Cardiac muscle cell (in vitro differentiated cells and primary cell): ENCODE results near the gene FAM222A. TPM values are rescaled to one million over a fixed set of nuclear protein-coding genes. Genes with fewer than 3 reads are reported as not detected.

Source experiments
- DNase-seq, 2 donors: peaks; one replicate each; pipeline versions ENCODE4 v3.0.0 to v3.0.0-alpha.2; 2010 to 2017; ENCODE audit warnings: low read depth in 1 of 2, low spot score in 1 of 2
- H3K27ac ChIP-seq: fragments of 200-600 bp; sonication (generic); 2 replicates; pipeline ENCODE4 v1.5.1; 2016
- H3K27me3 ChIP-seq: fragments of 200-600 bp; sonication (generic); 2 replicates; pipeline ENCODE4 v1.6.0; 2016; ENCODE audit warnings: control low read depth
- H3K36me3 ChIP-seq: fragments of 200-600 bp; sonication (generic); 2 replicates; pipeline ENCODE4 v1.5.1; 2016; ENCODE audit warnings: control low read depth
- H3K4me1 ChIP-seq: fragments of 200-600 bp; sonication (generic); 2 replicates; pipeline ENCODE4 v1.8.1; 2017; ENCODE audit warnings: low read depth, mild to moderate bottlenecking, mixed run types
- H3K4me3 ChIP-seq: fragments of 200-600 bp; sonication (generic); 2 replicates; pipeline ENCODE4 v1.5.1; 2016; ENCODE audit warnings: mild to moderate bottlenecking
- H3K9me3 ChIP-seq: fragments of 200-600 bp; sonication (generic); 2 replicates; pipeline ENCODE4 v1.5.1; 2017; ENCODE audit warnings: low read depth, mild to moderate bottlenecking, control low read depth
- polyA plus RNA-seq: library from polyadenylated mRNA; unstranded; fragments of >200 nt; fragmentation: Nextera tagmentation; extraction: Ambion mirVana; gene quantifications from 2 replicates; pipeline ENCODE4 v1.2.1, GENCODE V29; 2016
- total RNA-seq: library from RNA; depleted of rRNA; stranded (reverse); fragments of >200 nt; gene quantifications from 2 replicates; pipeline ENCODE4 v1.2.3, GENCODE V29; 2016
- TF ChIP-seq, protein P1 (sequence below): IDR thresholded peaks from 2 replicates; pipeline ENCODE4 v1.5.1; 2012; ENCODE audit warnings: low read depth, mild to moderate bottlenecking, low read length

The FAM222A gene
- total and polyA plus RNA-seq, 2 experiments from 2014 or later, result 25.4 to 42.9 TPM

DNA sequence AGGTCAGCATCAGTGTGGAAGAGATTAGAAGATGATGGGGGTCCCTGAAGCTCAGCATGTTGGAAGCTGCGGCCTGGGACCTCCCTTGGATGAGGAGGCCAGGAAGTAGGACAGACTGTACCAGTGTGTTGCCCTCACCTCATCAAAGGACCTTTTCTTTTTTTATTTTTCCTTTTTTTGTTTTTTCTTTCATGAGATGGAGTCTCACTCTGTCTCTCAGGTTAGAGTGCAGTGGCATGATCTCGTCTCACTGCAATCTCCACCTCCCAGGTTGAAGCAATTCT lies 16.4 kb upstream of the FAM222A start:
- no peak for DNase-seq
- Histone ChIP-seq H3K9me3 (no peaks in the 10 kb centered on the region), H3K36me3 (no peaks in the 10 kb centered on the region), H3K27ac (no peak overlapping the region), H3K4me1 (peaks cover 13% of the 10 kb centered on the region), H3K27me3 (no peaks in the 10 kb centered on the region), H3K4me3 (no peak overlapping the region)
- TF ChIP-seq, protein P1, sequence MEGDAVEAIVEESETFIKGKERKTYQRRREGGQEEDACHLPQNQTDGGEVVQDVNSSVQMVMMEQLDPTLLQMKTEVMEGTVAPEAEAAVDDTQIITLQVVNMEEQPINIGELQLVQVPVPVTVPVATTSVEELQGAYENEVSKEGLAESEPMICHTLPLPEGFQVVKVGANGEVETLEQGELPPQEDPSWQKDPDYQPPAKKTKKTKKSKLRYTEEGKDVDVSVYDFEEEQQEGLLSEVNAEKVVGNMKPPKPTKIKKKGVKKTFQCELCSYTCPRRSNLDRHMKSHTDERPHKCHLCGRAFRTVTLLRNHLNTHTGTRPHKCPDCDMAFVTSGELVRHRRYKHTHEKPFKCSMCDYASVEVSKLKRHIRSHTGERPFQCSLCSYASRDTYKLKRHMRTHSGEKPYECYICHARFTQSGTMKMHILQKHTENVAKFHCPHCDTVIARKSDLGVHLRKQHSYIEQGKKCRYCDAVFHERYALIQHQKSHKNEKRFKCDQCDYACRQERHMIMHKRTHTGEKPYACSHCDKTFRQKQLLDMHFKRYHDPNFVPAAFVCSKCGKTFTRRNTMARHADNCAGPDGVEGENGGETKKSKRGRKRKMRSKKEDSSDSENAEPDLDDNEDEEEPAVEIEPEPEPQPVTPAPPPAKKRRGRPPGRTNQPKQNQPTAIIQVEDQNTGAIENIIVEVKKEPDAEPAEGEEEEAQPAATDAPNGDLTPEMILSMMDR, result no peak

- H3K27ac ChIP-seq, result no peak overlapping the region
- DNase-seq, result no peak
- H3K36me3 ChIP-seq, result no peaks in the 10 kb centered on the region
- peaks cover 13% of the 10 kb centered on the region for H3K4me1 ChIP-seq
- no peaks in the 10 kb centered on the region for H3K9me3 ChIP-seq
- H3K27me3 ChIP-seq, result no peaks in the 10 kb centered on the region
- TF ChIP-seq, protein P1, result no peak
- H3K4me3 ChIP-seq, result no peak overlapping the region
These were observed 15.7 kb upstream of the FAM222A start for GRCh38 chr12:109697877-109698468.

GRCh38 chr12:109698820-109699219 lies 14.8 kb upstream of the FAM222A start:
- H3K27me3 ChIP-seq, result no peaks in the 10 kb centered on the region
- no peak overlapping the region for H3K27ac ChIP-seq
- peaks cover 13% of the 10 kb centered on the region for H3K4me1 ChIP-seq
- DNase-seq, result no peak
- no peaks in the 10 kb centered on the region for H3K36me3 ChIP-seq
- TF ChIP-seq, protein P1, result no peak
- no peaks in the 10 kb centered on the region for H3K9me3 ChIP-seq
- no peak overlapping the region for H3K4me3 ChIP-seq

GRCh38 chr12:109701064-109701463 lies 12.6 kb upstream of the FAM222A start:
- no peaks in the 10 kb centered on the region for H3K27me3 ChIP-seq
- no peaks in the 10 kb centered on the region for H3K9me3 ChIP-seq
- DNase-seq, result no peak
- H3K4me1 ChIP-seq, result peaks cover 7% of the 10 kb centered on the region
- H3K36me3 ChIP-seq, result no peaks in the 10 kb centered on the region
- no peak overlapping the region for H3K4me3 ChIP-seq
- no peak overlapping the region for H3K27ac ChIP-seq
- TF ChIP-seq, protein P1, result no peak

GRCh38 chr12:109702111-109702841 lies 11.3 kb upstream of the FAM222A start:
- no peaks in the 10 kb centered on the region for H3K36me3 ChIP-seq
- no peak for DNase-seq
- no peaks in the 10 kb centered on the region for H3K9me3 ChIP-seq
- H3K4me1 ChIP-seq, result peaks cover 7% of the 10 kb centered on the region
- TF ChIP-seq, protein P1, result no peak
- no peak overlapping the region for H3K4me3 ChIP-seq
- no peaks in the 10 kb centered on the region for H3K27me3 ChIP-seq
- no peak overlapping the region for H3K27ac ChIP-seq
